GM21619 (cell line): ENCODE results near the gene MGST3.
"Not testable (repeated sequence)": the region's sequence is repeated elsewhere in the genome, so short reads cannot be mapped to it uniquely, and the experiment has no call there.

ENCODE experiments used
- ATAC-seq: cut with Tn5 transposase; IDR thresholded peaks from one replicate; pipeline ENCODE4 v1.9.1; 2021; ENCODE audit not compliant: unreplicated experiment

The MGST3 gene

DNA sequence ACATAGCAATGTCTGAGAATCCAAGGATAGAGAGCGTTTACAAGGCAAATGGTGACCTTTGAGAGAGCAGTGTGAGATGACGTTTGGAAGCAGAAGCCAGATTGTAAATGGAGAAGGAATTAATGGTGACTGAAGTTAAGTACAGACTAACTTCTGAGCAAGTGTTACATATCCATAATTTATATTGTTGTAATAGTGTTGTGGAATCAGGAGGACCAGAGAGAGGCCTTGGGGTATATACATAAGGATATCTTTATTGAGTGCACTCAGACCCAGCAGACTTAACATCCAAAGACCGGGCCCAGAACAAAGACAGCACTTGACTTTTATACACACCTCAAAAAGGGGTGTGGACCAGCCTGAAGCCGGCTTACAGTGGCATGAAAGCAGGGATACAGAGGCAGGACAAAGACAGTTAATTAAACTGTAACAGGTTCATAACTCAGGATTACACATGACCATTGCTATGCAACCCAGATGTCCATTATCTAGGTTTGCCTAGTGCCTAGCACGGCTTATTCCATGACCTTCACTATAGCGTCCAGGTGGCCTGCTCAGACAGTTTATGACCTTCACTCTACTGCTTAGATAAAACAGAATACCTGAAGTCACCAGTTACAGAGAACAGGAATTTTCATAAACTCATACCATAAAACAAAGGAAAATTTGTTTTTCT, 2.7 kb upstream of the MGST3 start:
- no peak for ATAC-seq

DNA sequence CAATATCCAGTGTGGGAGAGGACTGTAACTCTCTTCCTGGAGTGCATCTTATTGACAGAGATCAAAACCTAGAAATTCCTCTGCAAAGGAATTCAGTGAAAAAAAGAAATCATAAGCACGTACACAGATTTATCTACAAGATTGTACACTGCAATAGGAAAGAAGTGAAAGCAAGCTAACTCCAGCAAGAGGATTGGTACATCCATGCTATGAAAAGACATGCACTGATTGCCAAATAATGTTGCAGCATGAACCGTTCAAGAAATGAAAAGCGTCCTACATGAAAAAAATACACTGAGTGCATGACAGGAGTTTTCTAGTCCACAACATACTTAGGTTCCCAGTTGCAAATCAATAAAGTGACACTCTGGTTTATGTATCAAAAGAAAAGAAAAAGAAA, 1.9 kb upstream of the MGST3 start:
- ATAC-seq = no peak

DNA sequence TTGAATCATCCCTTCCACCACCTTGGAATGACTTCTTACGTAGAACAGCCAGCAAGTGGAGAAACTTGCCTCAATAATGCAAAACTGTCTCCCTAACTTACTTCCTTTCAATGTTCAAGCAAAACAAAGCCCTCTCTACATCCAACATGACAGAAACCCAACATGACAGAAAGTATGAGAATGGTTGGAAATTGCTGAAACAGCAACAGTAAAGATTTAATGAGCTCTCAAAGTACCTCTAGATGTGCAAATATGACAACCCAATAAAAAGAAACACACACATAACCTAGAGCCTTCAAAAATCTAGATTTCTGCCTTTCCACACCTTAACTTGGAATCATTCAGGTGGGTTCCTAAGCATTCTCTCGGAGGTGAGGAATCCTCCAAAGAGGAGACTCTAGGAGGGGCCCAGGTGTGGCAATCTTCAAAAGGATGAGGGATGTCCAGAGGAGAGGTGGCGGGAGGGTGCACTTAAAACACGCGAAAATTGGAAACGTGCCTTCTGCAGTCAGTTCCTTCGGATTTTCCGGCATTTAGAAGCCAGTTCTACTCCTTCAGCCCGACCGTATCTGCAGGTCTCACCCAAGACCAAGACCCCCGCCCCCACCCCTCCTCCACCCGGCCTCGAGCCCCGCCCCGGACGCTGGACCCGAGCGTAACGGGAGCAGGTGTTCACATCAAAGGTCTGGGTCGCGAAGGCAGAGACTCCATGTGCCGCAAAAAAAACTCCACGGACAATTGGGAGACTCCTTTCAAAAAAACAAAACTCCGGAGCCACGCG, 996 bp upstream of the MGST3 start:
- ATAC-seq = peak; percentile 1

DNA sequence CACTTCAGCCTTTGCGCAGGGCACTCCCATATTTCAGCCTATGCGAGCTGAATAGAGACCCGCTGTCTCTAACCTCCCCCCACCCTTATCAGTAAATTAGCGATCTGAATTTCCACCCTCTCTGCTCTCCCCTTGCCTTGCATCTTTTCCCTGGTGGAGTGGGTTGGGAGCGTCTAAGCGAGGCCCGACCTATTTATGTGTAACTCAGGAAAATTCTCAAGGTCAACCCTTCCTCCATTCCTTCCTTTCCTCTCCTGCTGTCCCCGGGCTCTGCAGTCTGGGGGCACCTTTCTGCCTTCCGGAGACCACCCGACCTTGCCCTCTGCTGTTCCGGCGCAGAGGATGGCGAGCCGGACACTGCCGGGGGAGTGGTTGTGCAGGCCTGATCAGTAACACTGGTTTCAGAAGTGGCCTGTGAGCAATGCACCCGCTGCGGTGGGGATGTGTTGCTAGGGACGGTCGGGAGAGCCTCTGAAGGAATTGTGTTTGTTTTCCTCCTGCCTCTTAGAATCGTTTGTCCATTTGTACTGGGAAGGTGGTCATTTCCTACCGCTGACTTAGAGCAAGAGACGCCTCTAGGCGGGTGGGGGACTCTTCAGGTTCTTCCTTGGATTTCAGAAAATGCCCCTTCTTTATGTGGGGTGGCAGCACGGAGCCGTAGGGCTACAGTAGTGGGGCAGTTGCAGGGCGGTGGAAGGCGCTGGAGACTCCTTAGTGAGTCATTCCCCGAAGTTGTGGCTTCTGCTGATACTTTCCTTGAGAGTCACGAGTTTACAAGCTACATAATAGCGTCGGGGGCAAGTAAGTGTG, 513 bp downstream of the MGST3 start:
- peak; percentile 34 for ATAC-seq

DNA sequence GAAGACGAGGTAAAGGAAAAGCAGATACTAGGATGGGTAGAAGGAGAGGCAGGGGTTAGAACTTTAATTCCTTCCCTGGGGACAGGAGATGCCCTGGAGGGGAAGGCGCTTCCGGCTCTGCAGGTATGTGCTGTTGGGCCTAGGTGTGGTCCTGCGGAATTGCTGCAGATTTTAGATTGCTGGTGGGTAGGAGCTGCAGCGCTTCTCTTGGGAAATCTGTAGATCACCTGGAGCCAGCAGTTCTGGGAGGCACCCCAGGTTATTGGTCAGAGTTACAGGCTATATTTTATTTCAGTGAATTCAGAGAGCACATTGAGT, 1.1 kb downstream of the MGST3 start:
- ATAC-seq = no peak

DNA sequence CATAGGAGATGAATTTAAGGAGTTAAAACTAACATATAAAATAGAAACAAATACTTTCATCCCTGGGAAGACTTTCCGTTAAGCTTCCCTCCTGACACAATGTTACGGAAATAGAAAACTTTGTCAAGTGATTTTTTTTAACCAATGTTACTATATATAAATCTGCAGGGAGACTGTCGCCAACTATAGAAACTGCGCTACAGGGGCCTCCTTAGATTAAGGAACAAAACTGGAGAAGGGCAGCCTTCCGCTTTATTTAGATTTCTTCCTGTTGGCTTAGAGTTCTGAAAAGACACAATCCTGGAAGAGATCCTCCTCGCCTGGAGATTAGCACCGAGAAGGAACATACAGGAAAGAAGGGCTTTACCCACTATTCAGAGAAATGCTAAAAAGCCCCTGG, 1.5 kb downstream of the MGST3 start:
- no peak for ATAC-seq

DNA sequence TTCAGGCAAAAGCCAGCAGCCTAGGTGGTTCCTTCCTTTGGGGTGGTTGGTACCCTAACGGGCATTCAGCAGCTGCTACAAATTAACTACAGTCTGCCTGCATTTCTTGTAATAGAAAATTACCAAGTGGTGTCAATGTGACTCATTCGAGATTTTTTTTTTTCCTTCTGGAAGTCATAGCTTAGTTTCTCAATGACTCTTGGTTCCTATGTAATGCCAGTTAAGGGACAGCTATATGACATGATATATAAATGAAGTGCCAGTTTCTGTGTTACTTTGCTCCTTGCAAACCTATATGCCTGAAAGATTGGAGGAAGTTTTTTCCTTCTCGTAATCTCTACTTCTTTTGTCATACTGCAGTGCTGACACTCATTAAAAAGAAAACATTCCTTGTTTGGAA, 2.6 kb downstream of the MGST3 start:
- no peak for ATAC-seq

DNA sequence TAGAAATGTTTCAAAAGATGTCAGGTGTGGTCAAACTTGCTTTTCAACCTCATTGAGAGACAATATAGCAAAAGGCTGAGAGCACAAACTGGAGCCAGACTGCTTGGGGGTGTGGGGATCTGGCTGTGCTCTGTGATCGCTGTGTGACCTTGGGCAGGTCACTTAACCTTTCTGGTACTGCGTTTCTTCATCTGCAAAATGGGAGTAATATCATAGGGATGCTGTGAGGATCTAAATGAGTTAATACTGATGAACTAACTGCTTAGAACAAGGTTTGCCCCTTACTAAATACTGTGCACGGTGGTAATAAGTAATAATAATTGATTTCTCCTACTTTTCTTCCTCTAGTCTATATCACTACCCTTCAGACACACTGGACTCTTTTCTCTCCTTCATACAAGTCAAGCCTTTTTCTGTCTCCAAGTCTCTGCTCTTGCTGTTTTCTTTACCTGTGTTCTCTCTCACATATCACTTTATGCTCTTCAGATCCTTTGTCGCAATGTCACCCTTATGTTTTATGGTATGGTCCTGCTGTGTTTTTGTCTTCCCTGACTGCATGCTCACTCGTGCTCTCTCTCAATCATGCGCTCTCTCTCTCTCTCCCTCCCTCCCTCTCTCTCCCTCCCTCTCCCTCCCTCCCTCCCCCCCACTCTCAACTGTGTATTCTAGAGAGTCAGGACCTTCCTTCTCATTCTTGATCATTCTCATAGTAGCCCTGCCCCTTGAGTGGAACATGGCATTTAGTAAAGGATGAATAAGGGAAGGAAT, 3.3 kb downstream of the MGST3 start:
- no peak for ATAC-seq

DNA sequence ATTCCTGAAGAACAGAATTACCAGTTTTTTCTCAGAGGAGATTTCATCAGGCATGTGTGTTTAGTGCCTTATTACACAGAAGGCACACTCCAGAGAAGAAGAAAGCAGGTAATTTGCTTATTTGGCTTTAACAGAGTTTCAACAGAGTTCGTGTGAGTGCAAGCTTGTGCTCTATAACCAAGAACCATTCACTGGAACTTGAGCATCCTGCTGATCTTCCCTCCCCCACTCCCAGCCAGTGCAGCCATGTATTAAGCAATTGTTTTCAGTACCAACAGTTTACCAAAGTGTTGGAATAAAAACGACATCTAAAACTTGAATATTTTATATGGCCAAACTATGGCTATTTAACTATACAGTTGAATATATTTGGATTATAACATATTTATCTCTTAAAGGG, 4.3 kb downstream of the MGST3 start:
- ATAC-seq = peak; percentile 18

DNA sequence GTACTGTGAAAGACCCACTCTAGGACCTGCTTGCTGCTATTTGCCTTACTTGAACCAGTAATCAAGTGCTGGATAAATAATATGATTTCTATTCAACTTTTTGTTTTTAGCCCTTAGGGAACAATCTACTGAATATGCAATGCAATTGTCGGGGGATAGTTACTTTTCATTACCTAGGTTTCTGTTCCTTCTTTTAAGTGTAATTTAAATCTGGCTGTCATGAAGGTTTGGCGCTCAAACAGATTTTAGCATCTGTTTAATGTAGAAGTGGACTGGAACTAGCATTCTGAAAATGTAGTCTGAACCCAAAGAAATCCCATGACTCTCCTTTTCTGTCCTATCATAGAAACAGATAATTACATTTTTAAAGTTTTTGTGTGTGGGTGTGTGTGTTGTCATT, 4.8 kb downstream of the MGST3 start:
- ATAC-seq = no peak

DNA sequence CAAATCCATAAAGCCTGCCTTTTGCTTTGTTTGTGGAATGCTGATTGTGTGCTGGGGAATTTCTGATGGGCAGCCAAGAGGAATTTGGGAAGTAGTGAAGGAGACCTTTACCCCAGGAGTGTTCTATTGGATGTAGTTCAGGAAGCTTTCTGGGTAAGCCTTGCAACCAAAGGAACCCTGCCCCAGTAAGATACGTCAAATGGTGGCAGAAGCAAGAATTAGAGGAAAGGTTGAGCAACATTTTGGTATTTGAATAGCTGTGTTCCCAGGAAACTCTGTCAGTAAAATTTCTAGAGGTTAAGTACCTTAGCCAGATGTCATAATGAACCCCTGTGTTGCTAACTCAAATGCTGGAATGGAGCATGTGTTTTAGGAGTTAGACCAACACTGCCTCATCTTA, 6.4 kb downstream of the MGST3 start:
- ATAC-seq = no peak

DNA sequence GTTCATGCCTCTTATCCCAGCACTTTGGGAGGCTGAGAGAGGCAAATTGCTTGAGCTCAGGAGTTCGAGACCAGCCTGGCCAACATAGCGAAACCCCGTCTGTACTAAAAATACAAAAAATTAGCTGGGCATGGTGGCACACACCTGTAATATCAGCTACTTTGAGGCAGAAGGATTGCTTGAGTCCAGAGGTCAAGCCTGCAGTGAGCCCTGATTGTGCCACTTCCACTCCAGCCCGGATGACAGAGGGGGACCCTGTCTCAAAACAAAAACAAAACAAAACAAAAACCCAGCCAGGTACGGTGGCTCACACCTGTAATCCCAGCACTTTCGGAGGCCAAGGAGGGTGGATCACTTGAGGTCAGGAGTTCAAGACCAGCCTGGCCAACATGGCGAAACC, 7.2 kb downstream of the MGST3 start:
- ATAC-seq = not testable (repeated sequence)

DNA sequence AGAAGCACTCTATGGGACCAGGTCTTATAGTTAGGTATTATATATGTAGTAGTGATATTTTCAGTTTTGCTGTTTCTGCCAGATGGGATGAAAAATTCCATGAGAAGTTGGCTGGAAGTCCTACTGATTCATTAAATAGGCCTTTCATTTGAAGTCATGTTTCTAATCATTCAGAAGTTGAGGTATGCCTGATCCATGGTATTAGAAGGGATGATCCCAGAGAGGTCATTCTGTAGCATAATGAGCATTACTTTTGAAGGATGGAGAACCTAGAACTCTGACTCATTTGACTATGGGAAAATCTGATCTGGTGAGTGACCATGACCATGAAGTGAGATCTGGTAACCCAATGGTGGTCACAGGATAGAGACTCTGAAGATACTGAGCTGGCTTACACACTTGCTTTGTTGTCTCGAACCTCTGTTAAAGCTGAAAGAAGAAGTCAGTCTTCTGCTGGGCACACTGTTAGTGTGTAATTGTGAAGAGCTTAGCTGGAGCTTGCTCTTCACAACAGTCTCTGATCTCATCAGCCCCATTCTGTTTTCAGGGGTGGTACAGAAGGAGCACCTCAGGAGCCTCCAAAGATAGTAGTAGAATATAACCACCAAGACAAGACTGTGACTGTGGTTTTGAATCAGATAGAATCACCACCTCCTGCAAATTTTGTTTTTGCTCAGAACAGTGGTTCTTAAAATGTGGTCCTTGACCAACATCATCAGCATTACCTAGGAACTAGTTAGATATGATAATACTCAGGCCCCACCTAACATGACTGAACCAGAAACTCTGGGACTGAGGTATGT, 9.0 kb downstream of the MGST3 start:
- no peak for ATAC-seq

DNA sequence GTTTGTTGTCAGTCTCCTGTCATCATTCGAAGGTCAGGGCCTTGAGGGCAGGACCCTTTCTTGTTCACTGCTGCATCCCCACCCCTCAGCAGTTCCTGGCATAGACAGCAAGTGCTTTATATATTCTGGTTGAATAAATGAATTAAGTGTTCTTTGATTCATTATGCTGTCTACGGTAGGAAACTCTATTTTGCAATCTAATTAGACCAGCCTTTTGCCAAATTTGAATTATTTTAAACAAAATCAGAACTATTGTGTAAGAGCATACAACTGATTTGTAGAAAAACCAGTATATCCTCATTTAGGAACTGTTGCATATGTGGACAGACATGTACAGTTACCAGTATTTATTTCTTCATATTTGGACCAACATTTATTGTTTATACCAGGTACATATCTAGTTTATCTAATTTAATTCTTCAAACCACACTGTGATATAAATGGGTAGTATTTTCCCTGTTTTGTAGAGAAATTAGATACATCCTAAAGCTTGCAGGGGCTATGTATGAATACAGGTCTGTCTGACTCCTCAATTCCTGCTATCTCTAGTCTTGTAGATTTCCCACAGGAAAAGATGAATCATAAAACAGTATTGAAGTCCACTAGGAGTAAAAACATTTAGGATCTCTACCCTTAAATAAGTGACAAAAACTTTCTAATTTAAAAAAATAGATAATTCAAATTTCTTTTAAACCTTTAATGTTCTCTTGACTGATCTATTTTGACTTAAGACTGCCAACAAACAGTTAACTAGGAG, 10.4 kb downstream of the MGST3 start:
- no peak for ATAC-seq

DNA sequence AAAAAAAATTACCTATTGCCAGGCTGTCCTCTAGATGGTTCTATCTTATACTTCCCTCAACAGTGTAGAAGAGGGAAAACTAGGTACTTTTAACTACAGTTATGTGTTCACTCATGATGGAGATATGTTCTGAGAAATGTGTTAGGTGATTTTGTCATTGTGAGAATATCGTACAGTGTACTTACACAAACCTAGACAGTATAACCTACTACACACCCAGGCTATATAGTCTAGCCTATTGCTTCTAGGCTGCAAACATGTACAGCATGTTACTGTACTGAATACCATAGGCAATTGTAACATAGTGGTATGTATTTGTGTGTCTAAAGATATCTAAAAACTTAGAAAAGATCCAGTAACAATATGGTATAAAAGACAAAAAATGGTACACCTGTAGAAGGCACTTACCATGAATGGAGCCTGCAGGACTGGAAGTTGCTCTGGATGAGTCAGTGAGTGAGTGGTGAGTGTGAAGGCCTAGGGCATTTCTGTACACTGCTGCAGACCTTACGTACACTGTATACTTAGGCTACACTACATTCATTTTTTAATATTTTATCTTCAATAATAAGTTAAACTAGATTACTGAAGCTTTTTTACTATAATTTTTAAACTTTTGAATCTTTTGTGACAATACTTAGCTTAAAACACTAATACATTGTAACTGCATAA, 13.2 kb downstream of the MGST3 start:
- no peak for ATAC-seq

DNA sequence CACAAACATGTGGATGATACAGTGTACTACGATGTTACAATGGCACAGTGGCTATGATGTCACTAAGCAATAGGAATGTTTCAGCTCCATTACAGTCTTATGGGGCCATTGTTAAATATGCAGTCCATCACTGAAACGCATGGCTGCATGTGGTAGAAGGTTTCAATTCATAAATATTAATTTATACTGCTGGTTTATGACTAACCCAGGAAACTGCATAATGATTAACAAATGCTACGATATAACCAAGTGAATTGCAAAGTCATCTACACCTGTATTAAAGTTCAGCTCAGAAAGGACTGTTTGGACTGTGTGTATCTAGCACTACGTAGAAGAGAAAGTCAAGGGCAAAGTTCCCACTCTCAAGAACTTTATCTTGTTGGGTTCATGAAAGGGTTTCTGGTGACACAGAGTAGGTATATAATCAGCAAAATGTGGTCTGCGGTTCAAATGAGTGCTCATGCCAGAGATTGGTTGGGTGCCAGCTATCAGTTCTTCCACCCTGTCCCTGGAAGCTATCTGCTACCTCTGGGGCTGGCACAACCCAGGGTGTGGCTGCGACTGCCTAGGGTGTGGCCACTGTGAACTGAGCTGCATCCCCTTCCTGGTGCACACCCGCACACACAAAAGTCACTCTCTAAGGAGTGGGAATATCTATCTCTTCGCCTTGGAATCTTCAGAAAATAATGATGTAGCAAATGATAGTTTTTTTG, 14.8 kb downstream of the MGST3 start:
- peak; percentile 51 for ATAC-seq

DNA sequence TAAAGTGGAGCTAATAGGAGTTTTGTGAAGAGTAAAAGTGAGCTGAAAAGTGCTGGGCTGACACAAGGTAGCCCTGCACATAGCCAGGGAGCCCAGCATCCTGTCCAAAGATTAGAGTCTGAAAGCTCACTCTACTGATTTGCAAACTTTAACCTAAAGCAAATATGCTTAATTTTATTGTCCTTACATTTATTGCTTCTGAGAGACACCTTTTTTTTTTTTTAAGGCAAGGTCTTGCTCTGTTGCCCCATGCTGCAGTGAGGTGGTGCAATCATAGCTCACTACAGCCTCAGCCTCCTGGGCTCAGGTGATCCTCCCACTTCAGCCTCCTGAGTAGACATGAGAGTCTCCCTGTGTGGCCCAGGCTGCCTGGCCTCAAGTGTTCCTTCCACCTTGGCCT, 16.5 kb downstream of the MGST3 start:
- no peak for ATAC-seq

DNA sequence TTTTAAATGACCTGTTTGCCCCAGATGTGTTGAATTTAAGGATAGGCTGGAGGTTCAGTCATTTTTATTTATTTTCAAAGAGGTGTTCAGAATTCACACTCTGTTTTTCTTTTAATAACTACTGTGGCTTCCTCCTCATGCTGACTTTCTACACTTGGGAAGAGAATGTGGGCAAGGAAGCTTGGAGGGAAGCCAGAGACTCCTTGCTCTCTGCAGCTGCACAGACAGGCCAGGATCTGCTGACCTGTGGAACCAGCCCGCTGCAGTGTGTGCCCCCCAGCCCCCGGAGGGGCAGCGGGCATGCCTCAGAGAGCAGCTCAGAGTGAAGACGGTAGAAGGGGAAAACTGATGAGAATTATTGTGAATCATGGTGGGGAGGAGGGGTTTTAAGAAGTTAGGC, 16.9 kb downstream of the MGST3 start:
- ATAC-seq = no peak
